Thoracic aorta (tissue), 2 donors: ENCODE measurements around the gene VWA3B. TPM values are rescaled to one million over a fixed set of nuclear protein-coding genes. Genes with fewer than 3 reads are reported as not detected.
"Not testable (repeated sequence)": the region's sequence is repeated elsewhere in the genome, so short reads cannot be mapped to it uniquely, and the experiment has no call there.

Experiments
- ATAC-seq: fragments of 150-250 bp; one replicate; pipeline ENCODE4 v1.8.0; 2017; ENCODE audit warnings: low read depth; ENCODE audit not compliant: insufficient number of reproducible peaks, low FRiP score
- DNase-seq: peaks from one replicate; pipeline ENCODE4 v3.0.0-alpha.2; 2020; ENCODE audit warnings: low spot score
- H3K27ac ChIP-seq, 2 donors: fragments of 200-600 bp; sonication (generic); 1 replicate in 1 of 2; 2 replicates in 1 of 2; pipeline ENCODE4 v1.5.1; 2016; ENCODE audit warnings: mild to moderate bottlenecking in 2 of 2, moderate library complexity in 2 of 2
- H3K27me3 ChIP-seq: fragments of 200-600 bp; sonication (generic); replicated peaks from 2 replicates; pipeline ENCODE4 v1.6.0; 2016; ENCODE audit warnings: mild to moderate bottlenecking; ENCODE audit not compliant: insufficient read depth
- H3K36me3 ChIP-seq: fragments of 200-600 bp; sonication (generic); one replicate; pipeline ENCODE4 v1.5.1; 2016
- H3K4me1 ChIP-seq, 2 donors: fragments of 200-600 bp; sonication (generic); 1 replicate in 1 of 2; 2 replicates in 1 of 2; pipeline versions ENCODE4 v1.5.1 to v1.6.0; 2016; ENCODE audit warnings: low read depth in 2 of 2, mild to moderate bottlenecking in 1 of 2; ENCODE audit not compliant: control insufficient read depth in 1 of 2
- H3K4me3 ChIP-seq: fragments of 200-600 bp; sonication (generic); 2 replicates; pipeline ENCODE4 v1.5.1; 2016; ENCODE audit warnings: mild to moderate bottlenecking
- H3K9me3 ChIP-seq: fragments of 200-600 bp; sonication (generic); 2 replicates; pipeline ENCODE4 v1.5.1; 2016
- total RNA-seq, 2 donors: library from RNA; depleted of rRNA; stranded (reverse); fragments of >200 nt; gene quantifications; one replicate each; pipeline versions ENCODE4 v1.1.0 to v1.2.3, GENCODE V29; 2016
- TF ChIP-seq, protein P1 (sequence below): fragments of 200-600 bp; sonication (generic); IDR thresholded peaks from one replicate; pipeline ENCODE4 v1.5.1; 2019; ENCODE audit warnings: antibody characterized with exemption

The VWA3B gene
- total RNA-seq, 2 donors from 2014 or later: 0.27 TPM; not detected in 1

DNA sequence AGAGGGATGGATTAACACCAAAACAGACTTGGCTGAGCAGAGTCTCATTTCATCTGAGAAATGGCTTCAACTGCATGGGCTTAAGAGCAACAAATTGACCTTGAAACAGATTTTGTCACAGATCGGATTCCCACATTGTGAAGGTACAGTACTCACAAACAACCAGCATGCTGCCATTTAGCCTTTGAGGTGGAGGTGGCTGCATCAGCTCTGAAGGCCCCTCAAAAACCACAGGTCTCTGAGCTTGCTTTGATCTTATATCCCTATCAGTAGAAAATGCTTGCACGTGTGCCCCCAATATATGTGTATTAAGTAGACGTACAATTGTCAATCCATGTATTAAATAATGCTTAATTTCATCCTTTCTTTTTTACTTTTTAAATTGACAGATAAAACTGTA, 6.2 kb downstream of the VWA3B start:
- no peak for DNase-seq
- H3K4me1 ChIP-seq: no peaks in the 10 kb centered on the region
- peaks cover 15% of the 10 kb centered on the region for H3K9me3 ChIP-seq
- H3K27me3 ChIP-seq: no peaks in the 10 kb centered on the region
- H3K36me3 ChIP-seq: no peaks in the 10 kb centered on the region
- no peak for ATAC-seq
- H3K4me3 ChIP-seq: no peak overlapping the region
- H3K27ac ChIP-seq: no peak overlapping the region
- TF ChIP-seq, protein P1, sequence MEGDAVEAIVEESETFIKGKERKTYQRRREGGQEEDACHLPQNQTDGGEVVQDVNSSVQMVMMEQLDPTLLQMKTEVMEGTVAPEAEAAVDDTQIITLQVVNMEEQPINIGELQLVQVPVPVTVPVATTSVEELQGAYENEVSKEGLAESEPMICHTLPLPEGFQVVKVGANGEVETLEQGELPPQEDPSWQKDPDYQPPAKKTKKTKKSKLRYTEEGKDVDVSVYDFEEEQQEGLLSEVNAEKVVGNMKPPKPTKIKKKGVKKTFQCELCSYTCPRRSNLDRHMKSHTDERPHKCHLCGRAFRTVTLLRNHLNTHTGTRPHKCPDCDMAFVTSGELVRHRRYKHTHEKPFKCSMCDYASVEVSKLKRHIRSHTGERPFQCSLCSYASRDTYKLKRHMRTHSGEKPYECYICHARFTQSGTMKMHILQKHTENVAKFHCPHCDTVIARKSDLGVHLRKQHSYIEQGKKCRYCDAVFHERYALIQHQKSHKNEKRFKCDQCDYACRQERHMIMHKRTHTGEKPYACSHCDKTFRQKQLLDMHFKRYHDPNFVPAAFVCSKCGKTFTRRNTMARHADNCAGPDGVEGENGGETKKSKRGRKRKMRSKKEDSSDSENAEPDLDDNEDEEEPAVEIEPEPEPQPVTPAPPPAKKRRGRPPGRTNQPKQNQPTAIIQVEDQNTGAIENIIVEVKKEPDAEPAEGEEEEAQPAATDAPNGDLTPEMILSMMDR: no peak

DNA sequence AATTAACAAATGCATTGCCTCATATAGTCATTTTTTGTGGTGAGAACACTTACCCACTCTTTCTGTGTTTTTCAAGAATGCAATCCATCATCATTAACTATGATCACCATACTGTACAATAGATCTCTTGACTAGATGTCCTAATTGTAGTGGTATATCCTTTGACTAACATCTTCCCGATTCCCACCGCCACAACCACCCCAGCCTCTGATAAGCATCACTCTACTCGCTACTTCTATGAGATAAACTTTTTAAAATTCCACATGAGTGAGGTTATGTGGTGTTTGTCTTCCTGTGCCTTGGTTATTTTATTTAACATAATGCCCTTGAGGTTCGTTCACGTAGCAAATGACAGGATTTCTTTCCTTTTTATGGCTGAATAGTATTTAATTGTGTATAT, 6.6 kb downstream of the VWA3B start:
- Histone ChIP-seq H3K36me3 (no peaks in the 10 kb centered on the region), H3K9me3 (peaks cover 15% of the 10 kb centered on the region), H3K27ac (no peak overlapping the region), H3K4me1 (no peaks in the 10 kb centered on the region), H3K27me3 (no peaks in the 10 kb centered on the region), H3K4me3 (no peak overlapping the region)
- no peak for ATAC-seq
- DNase-seq: no peak
- TF ChIP-seq, protein P1: no peak

- no peaks in the 10 kb centered on the region for H3K36me3 ChIP-seq
- no peak for DNase-seq
- H3K27ac ChIP-seq: no peak overlapping the region
- no peak overlapping the region for H3K4me3 ChIP-seq
- ATAC-seq: no peak
- H3K27me3 ChIP-seq: no peaks in the 10 kb centered on the region
- H3K4me1 ChIP-seq: no peaks in the 10 kb centered on the region
- TF ChIP-seq, protein P1: no peak
- H3K9me3 ChIP-seq: peaks cover 18% of the 10 kb centered on the region
Observed at GRCh38 chr2:98099939-98100743, 13.2 kb downstream of the VWA3B start.

- not testable (repeated sequence) for ATAC-seq, H3K4me3 ChIP-seq, H3K9me3 ChIP-seq, DNase-seq, H3K27me3 ChIP-seq, H3K27ac ChIP-seq, H3K36me3 ChIP-seq, H3K4me1 ChIP-seq
Observed at GRCh38 chr2:98102315-98102714, 15.3 kb downstream of the VWA3B start.

DNA sequence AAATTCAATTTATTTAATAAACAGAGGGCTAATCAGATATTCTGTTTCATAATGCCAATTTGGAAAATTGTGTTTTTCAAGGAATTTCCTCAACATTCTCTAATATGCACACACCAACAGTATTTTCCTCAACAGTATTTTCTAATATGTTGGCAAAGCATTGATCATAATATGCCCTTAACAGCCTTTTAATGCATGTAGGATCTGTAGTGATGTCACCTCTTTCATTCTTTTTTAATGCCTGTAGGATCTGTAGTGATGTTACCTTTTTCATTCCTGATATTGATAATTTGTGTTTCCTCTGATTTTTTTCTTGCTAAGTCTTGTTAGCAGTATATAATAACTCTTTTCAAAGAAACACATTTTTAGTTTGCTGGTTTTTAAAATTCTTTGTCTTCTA, 15.9 kb downstream of the VWA3B start:
- no peaks in the 10 kb centered on the region for H3K4me1 ChIP-seq
- no peak overlapping the region for H3K27ac ChIP-seq
- ATAC-seq: no peak
- no peak for DNase-seq
- no peaks in the 10 kb centered on the region for H3K36me3 ChIP-seq
- H3K9me3 ChIP-seq: peaks cover 3% of the 10 kb centered on the region
- TF ChIP-seq, protein P1: no peak
- no peak overlapping the region for H3K4me3 ChIP-seq
- H3K27me3 ChIP-seq: no peaks in the 10 kb centered on the region

DNA sequence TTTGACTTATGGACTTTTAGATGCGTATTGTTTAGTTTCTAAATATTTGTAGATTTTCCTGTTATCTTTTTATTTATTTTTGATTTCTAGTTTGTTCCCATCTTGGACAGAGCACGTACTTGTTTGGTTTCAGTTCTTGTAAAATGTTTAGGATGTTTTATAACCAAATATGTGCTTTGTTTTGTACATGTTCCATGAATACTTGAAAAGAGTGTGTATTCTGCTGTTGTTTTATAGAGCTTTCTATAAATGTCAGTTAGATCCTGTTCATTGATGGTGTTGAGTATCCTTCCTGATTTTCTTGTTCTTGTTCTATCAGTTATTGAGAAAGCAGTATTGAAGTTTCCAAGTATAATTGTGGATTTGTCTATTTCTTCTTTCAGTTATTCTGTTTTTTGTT, 21.1 kb downstream of the VWA3B start:
- ATAC-seq (no peak), DNase-seq (no peak)
- no peak overlapping the region for H3K27ac ChIP-seq
- no peaks in the 10 kb centered on the region for H3K36me3 ChIP-seq
- no peaks in the 10 kb centered on the region for H3K27me3 ChIP-seq
- H3K9me3 ChIP-seq: no peaks in the 10 kb centered on the region
- TF ChIP-seq, protein P1: no peak
- no peak overlapping the region for H3K4me3 ChIP-seq
- H3K4me1 ChIP-seq: no peaks in the 10 kb centered on the region
